Liver (tissue), 9 donors: ENCODE measurements around the gene SELENOP. TPM values are rescaled to one million over a fixed set of nuclear protein-coding genes. Genes with fewer than 3 reads are reported as not detected.

Experiments used
- DNase-seq: peaks from one replicate; pipeline ENCODE4 v3.0.0-alpha.2; 2017; ENCODE audit warnings: low spot score
- H3K27ac ChIP-seq, 2 donors: one replicate each; pipeline ENCODE4 v1.7.0; 2013; ENCODE audit warnings: inconsistent platforms in 2 of 2, low read length in 2 of 2, control low read depth in 1 of 2, low read depth in 1 of 2, mild to moderate bottlenecking in 1 of 2
- H3K27me3 ChIP-seq, 4 donors: one replicate each; pipeline versions ENCODE4 v1.6.1 to v1.7.0; 2013; ENCODE audit warnings: low read length in 3 of 4, inconsistent platforms in 1 of 4, mild to moderate bottlenecking in 1 of 4, moderate library complexity in 1 of 4; ENCODE audit not compliant: control insufficient read depth in 4 of 4, insufficient read depth in 4 of 4
- H3K36me3 ChIP-seq, 4 donors: one replicate each; pipeline versions ENCODE4 v1.6.1 to v1.7.0; 2013; ENCODE audit warnings: low read length in 3 of 4, mild to moderate bottlenecking in 3 of 4, low read depth in 1 of 4, moderate library complexity in 1 of 4; ENCODE audit not compliant: control insufficient read depth in 4 of 4, insufficient read depth in 3 of 4
- H3K4me1 ChIP-seq, 4 donors: one replicate each; pipeline versions ENCODE4 v1.6.1 to v1.7.0; 2013; ENCODE audit warnings: low read length in 3 of 4, mild to moderate bottlenecking in 3 of 4, moderate library complexity in 1 of 4; ENCODE audit not compliant: control insufficient read depth in 4 of 4, insufficient read depth in 4 of 4
- H3K4me3 ChIP-seq, 3 donors: one replicate each; pipeline versions ENCODE4 v1.6.1 to v1.7.0; 2013; ENCODE audit warnings: low read length in 3 of 3, control low read depth in 1 of 3, low read depth in 1 of 3, mild to moderate bottlenecking in 1 of 3
- H3K9ac ChIP-seq, 2 donors: one replicate each; pipeline ENCODE4 v1.7.0; 2013; ENCODE audit warnings: low read length in 2 of 2, mild to moderate bottlenecking in 2 of 2, moderate library complexity in 2 of 2, control low read depth in 1 of 2, low read depth in 1 of 2
- H3K9me3 ChIP-seq, 4 donors: one replicate each; pipeline versions ENCODE4 v1.6.1 to v1.7.0; 2013; ENCODE audit warnings: low read length in 3 of 4; ENCODE audit not compliant: control insufficient read depth in 4 of 4
- EGR1 ChIP-seq, 2 donors: IDR thresholded peaks; 2 replicates each; pipeline ENCODE4 v1.6.1; 2016 to 2018; ENCODE audit warnings: antibody characterized with exemption in 2 of 2, low read depth in 2 of 2
- FOXA1 ChIP-seq: IDR thresholded peaks from 2 replicates; pipeline ENCODE4 v1.6.1; 2016; ENCODE audit warnings: antibody characterized with exemption
- FOXA2 ChIP-seq: IDR thresholded peaks from 2 replicates; pipeline ENCODE4 v1.6.1; 2016; ENCODE audit warnings: antibody characterized with exemption
- GABPA ChIP-seq, 2 donors: IDR thresholded peaks in 1 of 2; conservative IDR thresholded peaks in 1 of 2; 2 replicates each; pipeline ENCODE4 v1.6.1; 2016; ENCODE audit warnings: antibody characterized with exemption in 2 of 2, mild to moderate bottlenecking in 1 of 2, moderate library complexity in 1 of 2
- HNF4A ChIP-seq, 2 donors: conservative IDR thresholded peaks; 2 replicates each; pipeline ENCODE4 v1.6.1; 2016; ENCODE audit warnings: antibody characterized with exemption in 2 of 2, mild to moderate bottlenecking in 2 of 2
- JUND ChIP-seq, 2 donors: IDR thresholded peaks; 2 replicates each; pipeline ENCODE4 v1.6.1; 2016; ENCODE audit warnings: antibody characterized with exemption in 2 of 2
- NR2F2 ChIP-seq: IDR thresholded peaks from 2 replicates; pipeline ENCODE4 v1.6.1; 2016; ENCODE audit warnings: antibody characterized with exemption
- RAD21 ChIP-seq, 2 donors: IDR thresholded peaks; 2 replicates each; pipeline ENCODE4 v1.6.1; 2016; ENCODE audit warnings: antibody characterized with exemption in 2 of 2, mild to moderate bottlenecking in 2 of 2
- RXRA ChIP-seq, 2 donors: IDR thresholded peaks; 2 replicates each; pipeline ENCODE4 v1.6.1; 2017 to 2018; ENCODE audit warnings: antibody characterized with exemption in 2 of 2, mild to moderate bottlenecking in 1 of 2
- SP1 ChIP-seq: IDR thresholded peaks from 2 replicates; pipeline ENCODE4 v1.6.1; 2018; ENCODE audit warnings: antibody characterized with exemption, mild to moderate bottlenecking
- TAF1 ChIP-seq: conservative IDR thresholded peaks from 2 replicates; pipeline ENCODE4 v1.6.1; 2016; ENCODE audit warnings: antibody characterized with exemption, mild to moderate bottlenecking
- YY1 ChIP-seq: IDR thresholded peaks from 2 replicates; pipeline ENCODE4 v1.6.1; 2016; ENCODE audit warnings: antibody characterized with exemption, mild to moderate bottlenecking
- WGBS: extraction: QIAGEN DNeasy Blood & Tissue Kit; methylation state at CpG from one replicate; pipeline ENCODE4 v1.1.7; 2013; 5-methylcytosine and 5-hydroxymethylcytosine counted together
- polyA plus RNA-seq, 2 donors: library from polyadenylated mRNA; stranded (reverse) in 1 of 2; unstranded in 1 of 2; fragments of 200-250 nt in 1 of 2; fragments of >200 nt in 1 of 2; fragmentation: Nextera tagmentation in 1 of 2; extraction: Ambion mirVana in 1 of 2; gene quantifications; one replicate each; pipeline versions ENCODE4 v1.2.1 to v1.2.3, GENCODE V29; 2013 to 2015
- total RNA-seq, 2 donors: library from RNA; depleted of rRNA; stranded (reverse); fragments of >200 nt; gene quantifications; one replicate each; pipeline ENCODE4 v1.2.3, GENCODE V29; 2014
- TF ChIP-seq, protein P1 (sequence below): IDR thresholded peaks from 2 replicates; pipeline ENCODE4 v1.6.1; 2016; ENCODE audit warnings: antibody characterized with exemption
- TF ChIP-seq, protein P2 (sequence below): IDR thresholded peaks from 2 replicates; pipeline ENCODE4 v1.6.1; 2016; ENCODE audit warnings: antibody characterized with exemption
- TF ChIP-seq, protein P3 (sequence below): fragments of 150-350 bp; IDR thresholded peaks from 2 replicates; pipeline ENCODE4 v1.5.1; 2017; ENCODE audit warnings: improper control_type of control experiment, low read depth, low read length; ENCODE audit not compliant: missing input control
- TF ChIP-seq, protein P4 (sequence below): IDR thresholded peaks from 2 replicates; pipeline ENCODE4 v1.6.1; 2016; ENCODE audit warnings: antibody characterized with exemption, mild to moderate bottlenecking
- TF ChIP-seq, protein P5 (sequence below): IDR thresholded peaks from 2 replicates; pipeline ENCODE4 v1.6.1; 2016; ENCODE audit warnings: antibody characterized with exemption
- donor health status: healthy.
- donor health status: healthy.
- donor health status: healthy.
- donor health status: healthy.
- donor health status: healthy.

SELENOP gene
- total and polyA plus RNA-seq, 4 donors: 880 to 1,788 (median 1,360) TPM

DNA sequence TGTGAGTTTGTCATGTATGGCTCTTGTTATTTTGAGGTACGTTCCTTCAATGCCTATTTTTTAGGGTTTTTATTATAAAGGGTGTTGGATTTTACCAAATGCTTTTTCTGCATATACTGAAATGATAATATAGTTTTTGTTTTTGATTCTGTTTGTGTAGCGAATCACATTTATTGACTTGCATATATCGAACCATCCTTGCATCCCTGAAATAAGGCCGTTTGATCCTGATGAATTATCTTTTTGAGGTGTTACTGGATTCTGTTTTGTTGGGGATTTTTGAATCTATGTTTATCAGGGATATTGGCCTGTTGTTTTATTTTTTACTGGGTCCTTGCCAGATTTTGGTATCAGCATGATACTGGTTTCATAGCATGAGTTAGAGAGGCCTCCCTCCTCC lies 25.9 kb downstream of the SELENOP start:
- Histone ChIP-seq H3K9me3 (peaks cover 0 to 6% (median under 1%) of the 10 kb centered on the region in 4 donors), H3K4me3 (no peak overlapping the region), H3K4me1 (no peaks in the 10 kb centered on the region), H3K27me3 (no peaks in the 10 kb centered on the region), H3K9ac (no peak overlapping the region), H3K36me3 (no peaks in the 10 kb centered on the region), H3K27ac (no peak overlapping the region)
- 95% methylated on average over 4 of the region's 4 CpGs for WGBS
- TF ChIP-seq JUND (IDR thresholded peaks at IDR 0.05): no peak
- TF ChIP-seq RAD21 (IDR thresholded peaks at IDR 0.05): no peak
- no peak for TF ChIP-seq RXRA (IDR thresholded peaks at IDR 0.05)
- TF ChIP-seq GABPA (IDR thresholded peaks at IDR 0.05 in 1 of 2, conservative IDR thresholded peaks at IDR 0.05 in 1 of 2): no peak
- TF ChIP-seq, protein P1, sequence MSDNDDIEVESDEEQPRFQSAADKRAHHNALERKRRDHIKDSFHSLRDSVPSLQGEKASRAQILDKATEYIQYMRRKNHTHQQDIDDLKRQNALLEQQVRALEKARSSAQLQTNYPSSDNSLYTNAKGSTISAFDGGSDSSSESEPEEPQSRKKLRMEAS: no peak
- no peak for TF ChIP-seq EGR1 (IDR thresholded peaks at IDR 0.05; ENCODE audit: low read depth in 2 of 2)
- no peak for TF ChIP-seq YY1
- TF ChIP-seq, protein P2, sequence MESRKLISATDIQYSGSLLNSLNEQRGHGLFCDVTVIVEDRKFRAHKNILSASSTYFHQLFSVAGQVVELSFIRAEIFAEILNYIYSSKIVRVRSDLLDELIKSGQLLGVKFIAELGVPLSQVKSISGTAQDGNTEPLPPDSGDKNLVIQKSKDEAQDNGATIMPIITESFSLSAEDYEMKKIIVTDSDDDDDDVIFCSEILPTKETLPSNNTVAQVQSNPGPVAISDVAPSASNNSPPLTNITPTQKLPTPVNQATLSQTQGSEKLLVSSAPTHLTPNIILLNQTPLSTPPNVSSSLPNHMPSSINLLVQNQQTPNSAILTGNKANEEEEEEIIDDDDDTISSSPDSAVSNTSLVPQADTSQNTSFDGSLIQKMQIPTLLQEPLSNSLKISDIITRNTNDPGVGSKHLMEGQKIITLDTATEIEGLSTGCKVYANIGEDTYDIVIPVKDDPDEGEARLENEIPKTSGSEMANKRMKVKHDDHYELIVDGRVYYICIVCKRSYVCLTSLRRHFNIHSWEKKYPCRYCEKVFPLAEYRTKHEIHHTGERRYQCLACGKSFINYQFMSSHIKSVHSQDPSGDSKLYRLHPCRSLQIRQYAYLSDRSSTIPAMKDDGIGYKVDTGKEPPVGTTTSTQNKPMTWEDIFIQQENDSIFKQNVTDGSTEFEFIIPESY: no peak
- no peak for TF ChIP-seq FOXA2
- no peak for TF ChIP-seq HNF4A (conservative IDR thresholded peaks at IDR 0.05)
- TF ChIP-seq TAF1: no peak
- no peak for TF ChIP-seq SP1
- no peak for DNase-seq

DNA sequence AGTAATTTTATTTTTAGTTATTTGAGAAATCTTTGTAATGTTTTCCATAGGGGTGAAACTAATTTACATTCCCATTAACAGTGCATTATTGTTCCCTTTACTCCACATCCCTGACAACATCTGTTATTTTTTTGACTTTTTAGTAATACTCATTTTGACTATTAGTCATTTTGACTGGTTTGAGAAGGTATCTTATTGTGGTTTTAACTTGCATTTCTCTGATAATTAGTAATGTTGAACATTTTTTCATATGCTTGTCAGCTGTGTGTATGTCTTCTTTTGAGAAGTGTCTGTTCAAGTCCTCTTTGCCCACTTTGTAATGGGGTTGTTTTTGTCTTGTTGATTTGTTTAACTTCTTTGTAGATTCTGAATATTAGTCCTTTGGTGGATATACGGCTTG lies 27.6 kb downstream of the SELENOP start:
- Histone ChIP-seq H3K27me3 (no peaks in the 10 kb centered on the region), H3K9me3 (peaks cover 0 to 6% (median under 1%) of the 10 kb centered on the region in 4 donors), H3K9ac (no peak overlapping the region), H3K4me3 (no peak overlapping the region), H3K36me3 (no peaks in the 10 kb centered on the region), H3K4me1 (no peaks in the 10 kb centered on the region), H3K27ac (no peak overlapping the region)
- WGBS: 94% methylated on average over 1 of the region's 1 CpG
- TF ChIP-seq TAF1 (no peak), FOXA2 (no peak), EGR1 (IDR thresholded peaks at IDR 0.05; ENCODE audit: low read depth in 2 of 2) (no peak), NR2F2 (no peak), YY1 (no peak), RXRA (IDR thresholded peaks at IDR 0.05) (no peak), RAD21 (IDR thresholded peaks at IDR 0.05) (no peak), HNF4A (conservative IDR thresholded peaks at IDR 0.05) (no peak), FOXA1 (no peak), GABPA (IDR thresholded peaks at IDR 0.05 in 1 of 2, conservative IDR thresholded peaks at IDR 0.05 in 1 of 2) (no peak)
- TF ChIP-seq, protein P3, sequence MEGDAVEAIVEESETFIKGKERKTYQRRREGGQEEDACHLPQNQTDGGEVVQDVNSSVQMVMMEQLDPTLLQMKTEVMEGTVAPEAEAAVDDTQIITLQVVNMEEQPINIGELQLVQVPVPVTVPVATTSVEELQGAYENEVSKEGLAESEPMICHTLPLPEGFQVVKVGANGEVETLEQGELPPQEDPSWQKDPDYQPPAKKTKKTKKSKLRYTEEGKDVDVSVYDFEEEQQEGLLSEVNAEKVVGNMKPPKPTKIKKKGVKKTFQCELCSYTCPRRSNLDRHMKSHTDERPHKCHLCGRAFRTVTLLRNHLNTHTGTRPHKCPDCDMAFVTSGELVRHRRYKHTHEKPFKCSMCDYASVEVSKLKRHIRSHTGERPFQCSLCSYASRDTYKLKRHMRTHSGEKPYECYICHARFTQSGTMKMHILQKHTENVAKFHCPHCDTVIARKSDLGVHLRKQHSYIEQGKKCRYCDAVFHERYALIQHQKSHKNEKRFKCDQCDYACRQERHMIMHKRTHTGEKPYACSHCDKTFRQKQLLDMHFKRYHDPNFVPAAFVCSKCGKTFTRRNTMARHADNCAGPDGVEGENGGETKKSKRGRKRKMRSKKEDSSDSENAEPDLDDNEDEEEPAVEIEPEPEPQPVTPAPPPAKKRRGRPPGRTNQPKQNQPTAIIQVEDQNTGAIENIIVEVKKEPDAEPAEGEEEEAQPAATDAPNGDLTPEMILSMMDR: no peak
- TF ChIP-seq, protein P2: no peak
- TF ChIP-seq, protein P4, sequence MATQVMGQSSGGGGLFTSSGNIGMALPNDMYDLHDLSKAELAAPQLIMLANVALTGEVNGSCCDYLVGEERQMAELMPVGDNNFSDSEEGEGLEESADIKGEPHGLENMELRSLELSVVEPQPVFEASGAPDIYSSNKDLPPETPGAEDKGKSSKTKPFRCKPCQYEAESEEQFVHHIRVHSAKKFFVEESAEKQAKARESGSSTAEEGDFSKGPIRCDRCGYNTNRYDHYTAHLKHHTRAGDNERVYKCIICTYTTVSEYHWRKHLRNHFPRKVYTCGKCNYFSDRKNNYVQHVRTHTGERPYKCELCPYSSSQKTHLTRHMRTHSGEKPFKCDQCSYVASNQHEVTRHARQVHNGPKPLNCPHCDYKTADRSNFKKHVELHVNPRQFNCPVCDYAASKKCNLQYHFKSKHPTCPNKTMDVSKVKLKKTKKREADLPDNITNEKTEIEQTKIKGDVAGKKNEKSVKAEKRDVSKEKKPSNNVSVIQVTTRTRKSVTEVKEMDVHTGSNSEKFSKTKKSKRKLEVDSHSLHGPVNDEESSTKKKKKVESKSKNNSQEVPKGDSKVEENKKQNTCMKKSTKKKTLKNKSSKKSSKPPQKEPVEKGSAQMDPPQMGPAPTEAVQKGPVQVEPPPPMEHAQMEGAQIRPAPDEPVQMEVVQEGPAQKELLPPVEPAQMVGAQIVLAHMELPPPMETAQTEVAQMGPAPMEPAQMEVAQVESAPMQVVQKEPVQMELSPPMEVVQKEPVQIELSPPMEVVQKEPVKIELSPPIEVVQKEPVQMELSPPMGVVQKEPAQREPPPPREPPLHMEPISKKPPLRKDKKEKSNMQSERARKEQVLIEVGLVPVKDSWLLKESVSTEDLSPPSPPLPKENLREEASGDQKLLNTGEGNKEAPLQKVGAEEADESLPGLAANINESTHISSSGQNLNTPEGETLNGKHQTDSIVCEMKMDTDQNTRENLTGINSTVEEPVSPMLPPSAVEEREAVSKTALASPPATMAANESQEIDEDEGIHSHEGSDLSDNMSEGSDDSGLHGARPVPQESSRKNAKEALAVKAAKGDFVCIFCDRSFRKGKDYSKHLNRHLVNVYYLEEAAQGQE: no peak
- TF ChIP-seq, protein P5, sequence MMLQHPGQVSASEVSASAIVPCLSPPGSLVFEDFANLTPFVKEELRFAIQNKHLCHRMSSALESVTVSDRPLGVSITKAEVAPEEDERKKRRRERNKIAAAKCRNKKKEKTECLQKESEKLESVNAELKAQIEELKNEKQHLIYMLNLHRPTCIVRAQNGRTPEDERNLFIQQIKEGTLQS: no peak
- DNase-seq: no peak
